Nucleus accumbens (tissue), 56 donors: ENCODE results near the gene PIMREG.
"Not testable (repeated sequence)": the region's sequence is repeated elsewhere in the genome, so short reads cannot be mapped to it uniquely, and the experiment has no call there.

ENCODE experiments used
- DNase-seq, 56 donors: peaks; one replicate each; lab custom pipeline; 2025; lab: John Stamatoyannopoulos, UW

PIMREG gene

DNA sequence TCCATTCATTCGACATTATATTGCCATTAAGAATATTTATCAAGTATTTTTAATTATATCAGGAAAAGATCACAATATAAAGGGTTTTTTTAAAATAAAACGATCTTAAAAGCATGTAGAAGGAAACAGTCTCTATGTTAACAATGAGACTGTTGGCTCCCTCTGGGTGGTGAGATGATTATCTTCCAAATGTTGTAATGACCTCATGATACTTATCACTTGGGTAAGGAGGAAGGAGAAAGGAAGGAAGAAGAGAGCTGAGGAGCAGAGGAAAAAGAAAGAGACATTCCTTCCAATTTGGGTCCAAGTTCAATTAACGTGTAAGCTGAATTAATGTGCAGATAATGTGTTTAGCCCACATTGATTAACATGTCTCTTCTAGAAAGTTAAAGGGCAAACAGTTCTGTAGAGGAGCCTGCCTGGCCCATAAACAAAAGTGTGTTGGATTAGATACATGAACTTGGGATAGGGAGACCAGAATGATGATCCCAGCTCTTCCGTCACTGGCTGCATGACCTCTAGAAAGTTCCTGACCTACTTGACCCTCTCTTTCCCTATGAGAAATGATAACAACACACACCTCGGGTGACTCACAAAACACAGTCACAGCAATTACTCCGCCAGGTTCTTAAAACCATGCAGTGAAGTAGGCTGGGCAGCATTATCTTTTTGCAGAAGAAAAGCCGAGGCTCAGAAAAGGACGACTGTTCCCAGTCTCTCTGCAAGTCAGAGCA lies 32.0 kb downstream of the PIMREG start:
- DNase-seq, result no peak

DNA sequence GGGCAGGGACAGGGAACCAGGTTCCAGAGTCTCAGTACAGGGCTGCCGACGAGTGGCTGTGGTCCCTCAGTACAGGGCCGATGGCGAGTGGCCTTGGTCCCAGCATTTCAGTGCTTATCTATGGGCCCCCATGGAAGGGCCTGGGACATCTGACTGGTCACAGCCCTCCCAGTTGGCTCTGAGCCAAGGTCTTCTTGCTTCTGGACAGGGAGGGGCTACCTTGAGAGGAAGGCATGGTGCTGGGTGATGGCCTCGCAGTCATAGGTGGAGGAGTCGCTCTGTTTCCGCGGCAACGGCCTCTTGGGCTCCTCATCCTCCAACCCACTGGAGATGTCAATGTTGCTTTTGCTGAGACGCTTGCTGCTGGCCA lies 32.5 kb downstream of the PIMREG start:
- DNase-seq, result peak in 1 of 56 donors; percentile 27

DNA sequence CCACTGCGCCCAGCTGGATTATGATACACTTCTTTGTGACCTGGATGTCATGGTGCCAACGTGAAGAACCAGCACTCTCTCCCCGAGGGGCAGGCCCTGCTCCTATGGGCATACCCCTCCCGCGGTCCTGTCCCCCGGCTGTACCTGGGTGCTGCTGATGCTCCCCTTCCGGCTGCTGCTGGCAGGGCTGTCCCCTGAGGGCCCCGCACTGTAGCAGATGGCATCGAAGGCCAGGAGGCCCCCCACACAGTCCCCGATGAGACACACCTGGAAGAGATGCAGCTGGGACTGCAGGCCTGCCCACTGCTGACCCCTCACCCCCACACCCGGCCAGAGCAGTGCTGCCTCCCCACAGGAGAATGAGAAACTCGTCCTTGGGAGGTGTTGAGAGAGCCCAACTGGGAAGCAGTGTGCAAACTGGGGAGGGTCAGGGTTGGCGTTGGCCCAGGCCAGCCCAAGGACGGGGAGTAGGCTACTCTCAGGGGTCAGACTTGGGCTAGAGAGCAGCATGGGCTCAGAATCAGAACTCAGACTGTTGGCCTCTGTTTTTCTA lies 33.7 kb downstream of the PIMREG start:
- no peak for DNase-seq

DNA sequence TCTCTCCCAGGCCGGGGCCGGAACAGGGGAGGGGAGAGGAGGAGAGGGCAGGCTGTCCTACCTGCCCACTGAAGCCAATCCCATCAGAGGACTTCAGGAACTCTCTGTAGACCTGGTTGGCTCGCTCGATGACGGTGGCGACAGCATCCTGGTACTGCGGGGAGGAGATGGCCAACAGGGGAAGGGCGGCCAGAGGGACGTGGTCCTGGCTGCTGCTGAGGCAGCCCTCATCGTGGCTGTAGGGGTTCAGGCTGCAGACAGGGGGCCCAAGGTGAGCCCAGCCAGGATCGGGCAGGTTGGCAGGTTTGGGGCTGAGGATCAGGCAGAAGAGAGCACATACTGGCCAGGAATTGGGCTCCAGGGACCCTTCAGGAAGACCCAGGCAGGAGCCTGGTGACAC lies 34.2 kb downstream of the PIMREG start:
- no peak for DNase-seq

DNA sequence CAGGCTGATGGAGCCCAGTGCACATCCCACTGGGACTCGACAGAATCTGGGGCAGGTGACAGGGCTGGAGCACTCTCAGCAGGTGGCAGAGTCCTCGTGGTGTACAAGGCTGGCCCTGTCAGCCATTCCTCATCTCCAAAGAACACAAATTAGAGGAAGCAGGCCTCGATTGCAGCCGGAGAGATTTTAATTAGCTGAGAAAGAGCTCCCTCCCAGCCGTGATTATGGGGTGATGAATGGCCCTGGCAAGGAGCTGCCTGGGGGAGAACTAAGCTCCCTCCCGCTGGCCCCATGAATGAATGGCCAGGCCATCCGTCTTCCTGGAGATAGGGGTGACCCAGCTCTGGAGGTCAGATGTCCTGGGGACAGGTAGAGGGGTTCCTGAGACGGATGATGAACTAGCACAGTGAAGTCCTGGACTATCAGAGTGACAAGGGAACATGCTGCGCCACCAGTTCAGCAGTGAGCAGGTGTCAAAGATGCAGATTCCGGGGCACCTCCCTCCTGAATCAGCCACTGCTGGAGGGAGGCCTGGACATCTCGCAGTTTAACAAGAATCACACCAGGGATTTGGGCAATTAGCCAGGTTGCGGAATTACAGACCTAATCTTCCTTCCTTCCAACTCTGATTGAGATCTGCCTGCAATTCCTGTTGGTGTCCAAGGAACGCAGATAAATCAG lies 35.5 kb downstream of the PIMREG start:
- DNase-seq, result no peak

DNA sequence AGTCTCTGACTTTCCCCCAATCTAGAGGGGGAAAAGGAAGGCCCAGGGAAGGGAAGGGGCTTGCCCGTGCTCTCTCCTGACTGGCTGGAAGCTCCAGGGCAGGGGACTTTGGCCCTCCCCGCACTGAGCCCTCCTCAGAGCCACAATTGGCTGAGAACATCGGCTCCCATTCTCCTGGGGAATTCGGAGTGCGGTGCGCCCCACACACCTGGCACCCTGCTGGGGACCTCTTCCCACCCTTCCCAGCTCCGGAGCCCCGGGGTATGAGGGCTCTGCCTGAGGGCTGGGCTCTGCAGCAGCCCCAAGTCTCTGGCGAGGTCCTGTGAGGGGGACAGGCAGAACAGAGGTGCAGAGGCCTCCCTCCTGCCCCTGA lies 36.0 kb downstream of the PIMREG start:
- DNase-seq, result no peak

DNA sequence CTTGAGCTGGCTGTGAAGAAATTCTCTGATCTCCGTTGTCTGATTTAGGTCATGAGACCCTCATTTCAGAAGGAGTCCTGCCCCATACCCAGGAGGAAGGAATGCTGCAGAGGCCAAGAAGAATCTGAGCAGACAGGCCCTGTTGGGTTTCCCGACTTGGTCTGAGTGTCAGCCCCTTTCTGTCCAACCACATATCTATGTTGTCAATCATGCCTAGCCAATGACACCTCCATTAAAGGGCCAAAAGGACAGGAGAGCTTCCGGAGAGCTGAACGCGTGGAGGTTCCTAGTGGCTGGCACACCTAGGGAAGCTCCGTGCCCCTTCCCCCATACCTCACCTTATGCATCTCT lies 37.8 kb downstream of the PIMREG start:
- DNase-seq, result no peak

DNA sequence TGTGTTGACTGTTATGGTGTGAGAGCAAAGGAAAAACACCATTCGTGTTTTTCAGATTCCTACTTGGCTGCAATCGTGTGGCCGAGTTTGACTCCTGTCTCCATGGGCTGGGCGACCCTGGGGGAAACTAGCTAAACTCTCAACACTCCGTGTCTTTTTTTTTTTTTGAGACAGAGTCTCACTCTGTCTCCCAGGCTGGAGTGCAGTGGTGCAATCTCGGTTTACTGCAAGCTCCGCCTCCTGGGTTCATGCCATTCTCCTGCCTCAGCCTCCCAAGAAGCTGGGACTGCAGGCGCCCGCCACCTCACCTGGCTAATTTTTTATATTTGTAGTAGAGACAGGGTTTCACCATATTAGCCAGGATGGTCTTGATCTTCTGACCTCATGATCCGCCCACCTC lies 38.5 kb downstream of the PIMREG start:
- DNase-seq, result not testable (repeated sequence)

DNA sequence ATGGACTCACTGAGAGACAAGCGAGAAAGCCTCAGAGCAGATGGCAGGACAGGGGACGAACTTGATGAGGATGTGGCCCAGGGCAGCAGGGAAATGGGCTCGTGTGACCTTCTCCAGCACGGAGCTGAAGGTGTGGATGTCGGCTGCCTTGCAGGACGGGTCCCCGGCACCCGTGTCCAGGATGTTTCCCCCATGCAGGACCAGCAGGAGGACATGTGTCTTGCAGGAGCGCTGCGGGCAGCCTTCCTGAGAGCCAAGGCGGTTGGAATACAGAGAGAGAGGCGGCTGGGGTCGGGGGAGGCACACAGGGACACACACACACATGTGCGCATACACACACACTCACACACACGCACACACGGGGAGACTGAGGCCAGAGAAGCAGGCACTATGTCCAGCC lies 39.3 kb downstream of the PIMREG start:
- no peak for DNase-seq

DNA sequence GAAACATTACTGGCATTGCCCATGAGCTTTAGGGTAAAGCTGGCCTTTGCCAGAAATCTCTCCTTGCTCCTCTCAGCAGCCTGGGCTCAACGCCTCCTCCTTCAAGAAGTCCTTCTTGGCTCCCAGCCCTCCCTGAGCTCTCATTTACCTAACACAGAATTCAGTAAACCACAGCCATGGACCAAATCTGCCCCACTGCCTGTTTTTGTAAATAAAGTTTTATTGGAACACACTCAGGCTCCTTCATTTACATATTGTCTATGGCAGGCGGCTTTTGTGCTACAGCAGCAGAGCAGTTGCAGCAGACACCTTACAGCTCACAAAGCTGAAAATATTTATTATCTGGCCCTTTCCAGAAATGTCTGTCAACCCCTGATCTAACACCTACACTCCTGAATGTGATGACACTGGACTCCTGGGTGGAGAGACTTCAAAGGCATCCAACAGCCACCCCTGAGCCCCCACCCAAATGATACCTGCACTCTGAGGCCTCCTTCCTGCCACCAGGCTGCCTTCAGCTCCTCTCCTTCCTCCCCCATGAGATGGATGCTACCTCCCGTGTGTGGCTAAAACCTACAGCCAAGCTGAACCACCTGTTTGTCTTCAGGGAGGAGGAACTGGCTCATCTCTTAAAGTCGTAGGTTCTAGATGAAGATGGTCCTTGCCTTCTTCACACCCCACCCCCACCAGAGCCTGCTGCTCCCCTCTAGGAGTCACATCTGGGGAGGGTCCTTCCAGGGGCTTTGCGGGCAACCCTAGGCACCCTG lies 41.6 kb downstream of the PIMREG start:
- no peak for DNase-seq

DNA sequence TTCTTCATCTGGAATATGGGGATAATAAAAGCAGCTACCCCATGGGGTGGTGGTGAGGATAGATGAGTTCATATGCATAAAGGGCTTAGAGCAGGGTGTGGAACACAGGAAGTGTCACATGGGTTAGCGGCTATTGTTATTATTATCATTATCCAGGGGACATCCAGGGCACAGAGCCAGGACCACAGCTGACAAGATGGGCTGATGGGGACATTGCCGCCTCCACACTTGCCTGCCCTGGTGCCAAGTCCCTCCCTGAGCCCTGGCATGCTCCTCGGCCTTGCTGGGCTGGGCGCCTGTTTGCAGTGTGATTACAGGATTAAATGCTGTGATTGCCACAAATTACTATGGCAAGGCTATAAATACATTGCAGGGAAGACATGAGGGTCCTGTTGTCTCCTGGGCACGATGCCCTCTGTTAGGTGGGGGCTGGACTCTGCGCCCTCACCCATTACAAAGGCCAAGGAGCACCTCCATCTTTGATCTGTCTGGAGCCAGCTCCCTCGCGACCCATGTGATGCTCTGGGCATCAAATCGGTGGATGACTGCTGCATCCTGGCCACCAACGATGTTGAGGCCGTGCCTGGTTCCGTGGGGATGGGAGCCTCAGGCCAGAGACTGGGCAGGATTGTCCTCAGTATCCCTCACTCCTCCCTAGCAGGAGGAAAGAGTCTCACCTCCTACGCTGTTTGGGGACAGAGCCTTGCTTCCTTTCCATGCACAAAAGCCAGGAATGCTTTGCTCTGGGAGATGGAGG lies 43.2 kb downstream of the PIMREG start:
- no peak for DNase-seq

DNA sequence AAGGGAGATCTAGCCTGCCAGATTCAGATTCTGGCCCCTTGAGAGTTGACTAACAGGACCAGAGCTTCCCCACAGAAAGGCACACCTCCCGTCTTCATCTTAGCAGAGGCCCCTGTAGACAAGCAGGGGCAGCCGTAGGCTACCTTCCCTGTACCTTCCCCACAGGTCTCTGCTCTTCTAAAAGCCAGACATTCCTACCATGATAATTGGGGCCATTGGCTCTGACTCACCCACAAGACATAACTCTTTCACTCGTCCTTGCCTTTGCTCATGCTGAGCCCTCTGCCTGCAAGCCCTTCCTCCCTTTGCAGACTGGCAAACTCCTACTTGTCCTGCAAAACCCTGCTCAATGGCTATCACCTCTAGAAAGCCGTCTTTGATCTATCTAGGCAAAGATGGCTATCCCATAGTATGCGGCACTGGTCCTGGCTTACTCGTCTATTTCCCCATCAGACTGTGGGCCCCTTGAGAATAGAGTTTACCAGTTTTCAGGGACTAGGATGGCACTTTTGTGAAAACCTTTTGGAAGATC lies 43.8 kb downstream of the PIMREG start:
- no peak for DNase-seq

DNA sequence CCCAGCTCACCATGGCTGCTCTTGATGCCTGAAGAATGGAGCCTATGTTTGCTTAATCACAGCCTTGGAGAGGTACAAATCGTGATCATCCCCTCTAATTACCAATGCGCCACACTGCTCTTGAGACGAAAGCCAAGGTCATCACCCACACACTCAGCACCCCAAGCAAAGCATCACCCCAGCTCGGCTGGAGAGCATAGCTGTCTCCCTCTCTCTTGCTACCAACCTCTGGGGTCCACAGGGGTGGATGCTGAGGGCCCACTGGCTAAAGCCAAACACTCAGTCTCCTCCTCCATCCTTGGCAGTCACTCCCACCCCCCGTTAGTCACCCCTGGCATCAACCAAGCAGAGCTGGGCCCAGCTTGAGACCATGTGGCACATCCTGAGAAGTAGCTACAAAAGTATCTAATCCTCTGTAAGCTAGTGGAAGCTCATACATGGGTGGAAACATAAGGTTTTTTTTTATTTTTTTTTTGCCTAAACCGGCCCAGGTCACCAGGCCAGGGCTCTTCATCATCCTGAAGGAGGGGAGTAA lies 44.8 kb downstream of the PIMREG start:
- peak in 2 of 56 donors; percentile 15 to 38 for DNase-seq

DNA sequence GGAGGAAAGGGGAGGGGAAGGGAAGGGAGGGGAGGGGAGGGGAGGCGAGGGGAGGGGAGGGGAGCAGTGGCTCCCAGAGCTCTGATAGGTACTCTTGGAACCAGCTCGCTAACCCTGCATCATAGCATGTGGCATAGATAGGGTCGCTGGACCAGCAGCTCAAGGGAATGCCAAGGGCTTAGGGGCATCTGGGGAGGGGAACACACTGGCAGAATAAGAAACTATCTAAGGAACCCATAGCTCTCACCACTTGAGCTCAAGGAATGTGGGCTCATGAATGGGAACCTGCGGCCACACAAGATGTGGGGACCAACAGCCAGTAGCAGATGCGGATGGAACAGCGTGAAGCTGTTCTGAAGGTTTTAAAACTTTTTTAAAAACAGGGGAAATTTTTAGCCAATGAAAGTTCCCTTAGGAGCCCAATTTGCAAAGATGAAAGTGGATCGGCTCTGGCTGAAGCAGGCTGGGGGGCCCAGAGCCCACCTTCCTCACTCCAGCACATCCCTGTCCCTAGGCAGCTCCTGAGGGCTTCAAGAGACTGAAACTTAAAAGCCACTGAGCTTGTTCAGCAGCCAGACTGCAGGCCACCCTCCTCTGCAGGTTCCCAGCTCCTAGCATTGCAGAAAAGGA lies 46.9 kb downstream of the PIMREG start:
- DNase-seq, result no peak

DNA sequence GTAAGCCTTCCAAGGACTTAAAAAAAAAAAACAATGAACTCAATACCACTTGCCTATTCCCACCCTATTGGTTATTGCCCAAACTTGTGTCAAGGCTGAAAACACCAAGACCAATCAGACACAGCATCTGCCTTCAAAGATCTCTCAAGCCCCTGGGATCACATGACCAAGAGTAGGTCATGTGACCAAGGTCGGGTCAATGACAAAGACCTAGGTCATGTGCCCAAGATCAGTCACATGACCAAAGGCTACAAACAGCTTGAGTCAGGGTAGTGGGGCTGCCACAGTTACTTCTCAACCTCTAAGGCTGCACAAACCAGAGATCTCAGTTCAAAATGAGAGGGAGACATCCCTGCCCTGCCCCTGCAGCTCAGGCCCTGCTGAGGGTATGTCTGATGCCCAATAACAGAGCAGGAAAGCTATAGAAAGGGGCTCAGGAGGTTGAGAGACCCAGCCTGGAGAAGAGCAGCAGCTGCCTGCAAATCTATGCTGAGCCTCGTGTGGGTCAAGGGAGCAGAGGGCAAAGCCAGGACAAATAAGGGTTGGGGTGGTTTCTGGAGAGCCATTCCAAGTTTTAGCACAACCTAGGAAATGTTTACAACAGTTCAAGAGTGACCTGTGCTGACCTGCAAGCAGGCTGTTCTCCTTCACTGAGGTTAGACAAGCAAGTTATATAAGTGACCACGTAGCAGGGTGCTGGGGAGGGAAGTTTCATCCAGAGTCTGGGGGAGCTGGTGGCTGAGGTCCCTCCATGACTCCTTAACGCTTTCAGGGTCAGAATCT lies 48.8 kb downstream of the PIMREG start:
- peak in 2 of 56 donors; percentile 19 to 28 for DNase-seq

DNA sequence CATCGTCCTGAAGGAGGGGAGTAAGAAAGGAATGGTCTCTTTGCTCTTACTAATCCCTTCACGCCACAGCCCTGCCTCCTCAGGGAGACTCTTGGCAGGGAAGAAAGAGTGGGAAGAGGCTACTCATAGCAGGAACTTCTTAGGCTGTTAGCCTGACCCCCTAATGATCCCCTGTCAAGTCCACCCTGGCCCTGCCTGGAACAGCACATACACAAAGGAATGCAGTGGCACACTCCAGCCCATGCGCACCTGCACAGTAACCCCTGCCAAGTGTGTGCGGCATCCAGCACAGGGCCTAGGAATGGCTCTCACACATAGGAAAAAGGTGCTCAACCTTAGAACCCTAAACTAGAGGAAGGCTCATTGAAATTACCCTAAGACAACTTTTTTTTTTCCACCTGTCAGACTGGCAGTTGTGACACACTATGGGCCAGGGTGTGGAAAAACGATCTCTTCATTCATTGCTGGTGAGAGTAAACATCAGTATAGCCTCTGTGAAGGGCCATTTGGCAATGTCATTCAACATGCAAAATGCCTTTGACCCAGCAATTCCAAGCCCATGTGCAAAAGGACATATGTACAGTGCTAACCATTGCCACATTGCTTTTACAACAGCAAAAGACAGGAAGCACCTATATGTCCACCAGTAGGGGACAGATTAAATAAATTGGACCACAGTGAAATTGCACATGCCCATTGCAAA lies 50.1 kb downstream of the PIMREG start:
- DNase-seq, result no peak

DNA sequence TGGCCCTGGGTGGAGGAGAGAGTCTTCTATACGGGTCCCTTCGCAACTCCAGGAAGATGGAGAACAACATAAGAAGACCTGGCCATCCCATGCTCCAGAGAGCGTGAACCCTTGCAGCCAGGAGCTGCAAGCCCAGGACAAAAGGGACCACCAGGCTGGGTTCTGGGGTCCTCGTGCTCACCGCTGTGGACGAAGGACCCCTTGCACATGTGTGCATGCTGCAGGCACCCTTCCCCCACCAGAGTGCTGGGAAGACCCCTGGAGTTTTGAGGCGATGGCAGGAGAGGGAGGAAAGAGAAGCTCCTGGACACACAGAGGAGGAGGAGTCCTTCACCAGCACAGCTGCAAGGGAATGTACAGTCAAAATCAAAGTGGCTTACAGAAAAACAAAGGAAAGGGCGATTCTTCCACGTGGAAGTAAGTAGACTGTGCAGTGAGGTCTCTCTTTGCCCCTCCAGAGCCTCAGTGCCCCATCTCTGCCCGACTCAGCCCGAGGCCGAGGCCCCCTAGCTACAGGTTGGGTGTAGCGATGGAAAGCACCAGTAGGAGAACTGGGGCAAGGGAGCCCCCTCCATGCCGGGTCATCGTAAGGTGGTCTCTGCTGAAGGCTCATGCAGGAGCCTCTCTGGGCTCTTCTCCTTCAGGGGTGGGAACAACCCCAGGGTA lies 51.3 kb downstream of the PIMREG start:
- DNase-seq, result no peak

DNA sequence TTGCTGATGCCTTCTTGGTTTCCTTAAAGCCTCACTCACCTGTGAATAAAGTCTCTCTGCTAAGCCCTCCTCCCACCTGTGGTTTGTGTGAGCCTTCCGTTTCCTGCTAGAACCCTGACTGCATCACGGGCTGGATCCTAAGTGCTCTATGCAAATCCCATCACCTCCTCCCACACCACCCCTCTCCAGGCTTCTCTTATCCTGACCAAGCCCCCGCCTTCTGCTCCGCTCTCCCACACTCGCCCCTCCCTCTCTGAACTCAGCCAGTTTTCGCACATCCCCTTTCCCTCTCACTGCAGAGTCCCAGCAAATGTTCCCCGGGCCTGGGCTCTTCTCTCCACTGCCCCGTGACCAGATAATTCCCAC lies 51.8 kb downstream of the PIMREG start:
- DNase-seq, result peak in 20 of 56 donors; percentile 12 to 76 (median 32)
